NCI-H446 (cell line): ENCODE measurements around the gene DUSP1.
"Not testable (repeated sequence)": the region's sequence is repeated elsewhere in the genome, so short reads cannot be mapped to it uniquely, and the experiment has no call there.

Experiments
- DNase-seq, 2 experiments: peaks; one replicate each; lab custom pipeline; 2025; lab: John Stamatoyannopoulos, UW

The DUSP1 gene

GRCh38 chr5:172797771-172798191 is 26.8 kb upstream of the DUSP1 start:
- DNase-seq = no peak

- DNase-seq = no peak
Observed at GRCh38 chr5:172796306-172796705, 25.3 kb upstream of the DUSP1 start.

GRCh38 chr5:172795318-172795977 is 24.5 kb upstream of the DUSP1 start:
- DNase-seq = peak; percentile 86 to 91

GRCh38 chr5:172793577-172794488 is 22.8 kb upstream of the DUSP1 start:
- DNase-seq = no peak

GRCh38 chr5:172792701-172793570 is 21.9 kb upstream of the DUSP1 start:
- no peak for DNase-seq

- no peak for DNase-seq
Observed at GRCh38 chr5:172791726-172792445, 20.9 kb upstream of the DUSP1 start.

- DNase-seq = no peak
Observed at GRCh38 chr5:172791286-172791685, 20.3 kb upstream of the DUSP1 start.

GRCh38 chr5:172790496-172790889 is 19.5 kb upstream of the DUSP1 start:
- no peak for DNase-seq

- no peak for DNase-seq
Observed at GRCh38 chr5:172789687-172790495, 18.9 kb upstream of the DUSP1 start.

- no peak for DNase-seq
Observed at GRCh38 chr5:172788771-172789686, 18.0 kb upstream of the DUSP1 start.

- not testable (repeated sequence) for DNase-seq
Observed at GRCh38 chr5:172787538-172787937, 16.5 kb upstream of the DUSP1 start.

- no peak for DNase-seq
Observed at GRCh38 chr5:172786736-172787462, 15.9 kb upstream of the DUSP1 start.

- no peak for DNase-seq
Observed at GRCh38 chr5:172785429-172786088, 14.6 kb upstream of the DUSP1 start.

- DNase-seq = not testable (repeated sequence)
Observed at GRCh38 chr5:172784162-172784561, 13.2 kb upstream of the DUSP1 start.

- DNase-seq = not testable (repeated sequence)
Observed at GRCh38 chr5:172783319-172783718, 12.3 kb upstream of the DUSP1 start.

- peak in 1 of 2 experiments; percentile 24 for DNase-seq
Observed at GRCh38 chr5:172782169-172783039, 11.4 kb upstream of the DUSP1 start.

- DNase-seq = no peak
Observed at GRCh38 chr5:172779691-172780341, 8.8 kb upstream of the DUSP1 start.
